NCI-H1105 (cell line): ENCODE measurements around the gene G6PC3.
A peak's percentile ranks its signal among the peaks of the same experiment; 100 is the strongest.
"Not testable (repeated sequence)": the region's sequence is repeated elsewhere in the genome, so short reads cannot be mapped to it uniquely, and the experiment has no call there.

Source experiments
- DNase-seq: peaks from one replicate; lab custom pipeline; 2025; lab: John Stamatoyannopoulos, UW

Gene G6PC3

DNA sequence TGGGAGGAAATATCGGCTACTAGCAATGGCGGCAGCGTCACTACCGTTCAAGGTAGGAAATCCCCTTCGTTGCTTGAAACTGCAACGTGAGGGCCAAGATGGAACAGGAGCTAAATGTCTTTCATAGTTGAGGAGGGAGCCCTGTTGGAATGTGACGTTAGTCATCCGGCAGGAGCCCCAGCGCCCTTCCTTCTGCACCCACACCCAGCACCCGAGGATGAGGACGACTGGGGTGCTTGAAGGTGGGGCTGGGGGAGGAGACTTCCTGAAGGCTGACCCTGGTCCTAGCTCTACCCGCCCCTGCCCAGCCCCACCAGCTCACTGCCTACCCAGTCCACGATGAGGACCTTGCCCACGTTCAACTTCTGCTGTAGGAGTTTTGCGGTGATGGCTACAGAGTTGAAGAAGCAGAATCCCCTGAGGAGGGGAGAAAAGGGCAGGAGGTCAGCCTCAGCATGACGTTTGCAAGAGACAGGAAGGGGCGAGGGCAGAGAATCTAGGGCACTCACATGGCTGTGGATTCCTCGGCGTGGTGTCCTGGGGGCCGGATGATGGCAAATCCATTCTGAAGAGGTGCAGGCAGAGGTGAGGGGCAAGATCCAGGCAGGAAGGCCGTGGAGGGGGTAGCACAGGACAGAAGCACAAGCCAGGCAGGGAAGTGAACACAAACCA is 11.9 kb downstream of the G6PC3 start:
- no peak for DNase-seq

DNA sequence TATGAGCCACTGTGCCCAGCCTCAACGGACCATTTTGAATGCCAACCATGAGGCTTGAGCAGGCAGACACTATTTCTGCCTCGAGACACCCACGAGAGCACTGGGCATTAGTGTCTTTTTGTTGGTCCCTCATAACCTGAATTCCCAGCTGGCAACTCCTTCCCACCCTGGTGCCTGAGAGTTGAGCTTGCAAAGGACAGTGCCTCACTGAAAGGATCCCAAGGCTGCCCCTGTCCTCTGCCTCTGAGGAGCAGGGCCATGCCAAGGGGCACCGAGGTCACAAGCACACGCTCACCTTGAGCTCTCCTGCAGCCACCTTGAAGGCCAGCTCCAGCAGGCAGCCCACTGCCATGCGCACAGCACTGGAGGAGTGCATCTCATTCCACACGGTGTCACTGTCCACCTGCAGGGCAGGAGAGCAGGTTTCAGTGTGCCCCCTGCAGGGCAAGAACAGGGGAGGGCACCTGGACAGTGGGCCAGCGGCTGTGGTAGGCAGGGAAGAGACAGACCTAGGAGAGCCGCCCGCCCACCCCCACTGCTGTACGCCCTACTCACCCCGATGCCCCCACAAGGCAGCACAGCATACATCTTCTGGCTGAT is 12.8 kb downstream of the G6PC3 start:
- no peak for DNase-seq

DNA sequence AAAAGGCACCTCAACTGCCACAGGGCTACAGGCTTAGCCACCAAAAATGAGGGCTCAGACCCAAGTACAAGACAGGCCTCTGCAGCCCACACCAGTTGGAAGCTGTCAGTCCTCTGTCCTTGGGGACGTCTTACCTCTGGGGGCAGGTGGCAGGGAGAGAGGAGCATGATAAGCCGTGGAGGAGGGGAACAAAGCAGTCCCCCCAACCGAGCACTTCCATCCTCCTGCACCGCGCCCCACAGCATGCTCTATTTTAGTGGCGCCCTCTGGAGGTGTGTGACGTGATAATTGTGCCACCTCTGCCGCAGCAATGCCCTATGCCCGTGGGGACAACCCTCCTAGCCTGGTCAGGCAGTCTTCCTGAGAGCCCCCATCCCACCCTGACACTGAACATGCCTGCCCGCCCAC is 13.6 kb downstream of the G6PC3 start:
- DNase-seq = no peak

DNA sequence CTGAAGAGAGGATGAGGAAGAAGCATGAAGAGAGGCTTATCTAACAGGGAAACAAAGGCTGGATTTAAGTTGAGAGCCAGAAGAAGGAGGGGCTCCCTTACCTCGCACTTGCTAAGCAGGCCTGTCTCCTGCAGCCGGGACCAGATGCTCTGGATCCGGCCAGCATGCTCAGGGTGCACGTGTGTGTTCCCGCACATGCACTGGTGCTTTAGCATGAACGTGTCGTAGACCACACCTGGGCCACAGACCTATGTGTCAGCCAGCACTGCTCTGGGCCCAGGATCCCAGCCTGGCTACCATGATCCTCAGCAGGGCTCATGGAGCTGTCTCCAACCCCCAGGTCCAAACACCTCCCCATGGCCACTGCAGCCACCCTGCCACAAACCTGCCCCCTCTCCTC is 14.4 kb downstream of the G6PC3 start:
- DNase-seq = no peak

GRCh38 chr17:44085908-44086307 is 15.4 kb downstream of the G6PC3 start:
- DNase-seq = no peak

GRCh38 chr17:44086364-44087311 is 16.1 kb downstream of the G6PC3 start:
- no peak for DNase-seq

- no peak for DNase-seq
Measured at GRCh38 chr17:44087319-44087718, 16.8 kb downstream of the G6PC3 start.

- DNase-seq = no peak
Measured at GRCh38 chr17:44088254-44088653, 17.7 kb downstream of the G6PC3 start.

GRCh38 chr17:44091200-44091997 is 20.9 kb downstream of the G6PC3 start:
- no peak for DNase-seq

DNA sequence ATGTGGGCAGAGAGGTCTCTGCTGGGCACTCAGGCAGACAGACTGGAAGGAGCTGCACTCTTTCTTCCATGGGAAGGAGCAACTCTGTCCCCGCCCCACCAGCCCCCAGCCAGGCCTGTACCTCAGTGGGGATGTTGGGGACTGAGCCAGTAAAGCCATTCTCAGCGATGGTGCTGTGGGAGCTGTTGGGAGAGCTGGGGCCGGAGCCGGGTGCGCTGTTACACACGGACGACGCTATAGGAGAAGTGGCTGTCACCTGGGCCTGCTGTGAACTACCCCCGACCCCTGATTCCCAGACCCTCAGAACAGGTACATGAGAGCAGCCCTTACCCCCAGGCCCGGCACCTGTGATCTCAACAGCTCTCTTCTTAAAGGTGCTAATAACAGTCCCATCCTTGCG is 21.5 kb downstream of the G6PC3 start:
- no peak for DNase-seq

DNA sequence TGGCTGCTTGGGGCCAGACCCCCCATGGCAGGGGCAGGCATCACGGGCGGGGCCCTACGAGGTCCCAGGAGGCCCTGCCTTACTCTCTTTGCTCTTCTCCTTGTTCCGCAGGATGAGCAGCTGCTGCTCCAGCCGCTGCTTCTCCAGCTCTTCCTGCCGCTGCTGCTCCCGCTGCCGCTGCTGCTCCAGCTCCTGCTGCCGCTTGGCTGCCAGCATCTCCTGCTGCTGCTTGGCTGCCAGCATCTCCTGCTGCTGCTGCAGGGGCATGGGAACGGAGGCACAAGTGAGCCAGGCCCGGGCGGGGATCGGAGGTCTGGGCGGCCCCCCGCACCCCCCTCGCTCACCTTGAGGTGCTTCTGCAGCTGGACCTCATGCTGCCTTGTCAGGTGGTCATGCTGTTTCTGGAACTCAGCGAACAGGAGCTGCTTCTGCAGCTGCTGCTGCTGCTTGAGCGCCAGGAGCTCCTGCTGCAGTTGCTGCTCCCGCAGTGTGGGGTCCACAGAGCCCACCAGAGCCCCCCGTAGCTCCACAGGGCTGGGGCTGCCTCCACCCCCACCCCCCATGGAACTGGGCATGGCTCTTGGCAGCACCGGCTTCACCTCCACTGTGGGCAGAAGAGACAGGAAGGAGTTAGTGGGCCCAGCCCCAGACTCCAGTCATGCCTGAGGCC is 22.8 kb downstream of the G6PC3 start:
- no peak for DNase-seq

GRCh38 chr17:44094701-44095387 is 24.3 kb downstream of the G6PC3 start:
- no peak for DNase-seq

GRCh38 chr17:44095388-44095646 is 24.8 kb downstream of the G6PC3 start:
- no peak for DNase-seq

DNA sequence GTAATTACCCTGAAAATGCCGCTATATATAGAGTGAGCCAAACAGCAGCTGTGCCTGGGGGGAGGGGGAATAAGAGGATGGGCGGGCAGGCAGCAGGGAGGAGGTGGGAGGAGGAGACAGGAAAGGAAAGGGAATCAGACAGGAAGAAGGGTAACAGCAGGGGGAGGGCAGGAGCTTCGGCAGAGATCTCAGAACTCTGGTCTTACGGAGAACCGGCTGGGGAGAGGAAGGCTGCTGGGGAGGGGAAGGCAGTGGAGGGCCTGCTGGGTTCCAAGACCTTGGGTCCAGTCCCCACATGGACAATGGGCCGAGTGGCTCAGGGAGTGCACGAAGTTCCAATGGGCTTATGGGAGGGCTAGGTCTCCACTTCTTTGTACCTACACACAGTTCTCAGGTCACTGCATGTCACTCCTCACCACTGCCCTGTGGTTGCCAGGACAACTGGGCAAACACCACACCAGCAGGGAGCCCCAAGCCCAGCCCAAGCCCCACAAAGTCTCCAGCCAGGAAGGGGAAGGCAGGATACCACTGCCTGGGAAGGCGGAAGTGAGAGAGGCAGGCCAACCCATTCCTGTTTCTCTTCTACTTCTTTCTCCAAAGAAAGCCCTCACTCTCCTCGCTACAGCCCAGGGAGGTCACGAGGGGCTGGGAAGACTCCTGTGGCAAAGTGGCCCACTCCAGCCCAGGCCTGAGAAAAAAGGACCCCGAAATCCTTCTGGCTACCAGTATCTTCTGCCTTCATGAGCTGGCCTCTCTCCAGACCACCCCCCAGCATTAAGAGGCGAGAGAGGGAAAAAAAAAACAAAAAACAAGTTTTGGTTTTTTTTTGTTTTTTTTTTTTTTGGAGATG is 25.3 kb downstream of the G6PC3 start:
- peak; percentile 72 for DNase-seq

GRCh38 chr17:44097110-44097958 is 26.8 kb downstream of the G6PC3 start:
- no peak for DNase-seq

DNA sequence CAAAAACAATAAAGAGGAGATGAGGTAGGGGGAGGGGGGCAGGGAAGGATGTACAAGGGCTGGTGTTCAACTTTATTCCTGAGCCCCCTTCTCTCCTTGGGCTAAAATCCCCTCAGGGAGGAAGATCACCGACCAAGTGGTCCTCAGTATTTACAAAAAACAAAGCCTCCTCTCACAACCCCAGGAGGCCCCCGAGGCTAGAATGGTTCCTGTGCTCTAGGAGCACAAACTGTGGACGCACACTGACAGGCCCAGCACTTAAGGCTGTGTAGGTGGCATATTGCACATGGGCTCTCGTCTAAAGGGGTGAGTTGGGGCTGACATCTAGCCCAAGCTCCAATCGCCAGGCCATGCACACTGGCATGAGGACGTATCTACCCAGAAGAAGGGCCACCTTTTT is 31.3 kb downstream of the G6PC3 start:
- DNase-seq = not testable (repeated sequence)

DNA sequence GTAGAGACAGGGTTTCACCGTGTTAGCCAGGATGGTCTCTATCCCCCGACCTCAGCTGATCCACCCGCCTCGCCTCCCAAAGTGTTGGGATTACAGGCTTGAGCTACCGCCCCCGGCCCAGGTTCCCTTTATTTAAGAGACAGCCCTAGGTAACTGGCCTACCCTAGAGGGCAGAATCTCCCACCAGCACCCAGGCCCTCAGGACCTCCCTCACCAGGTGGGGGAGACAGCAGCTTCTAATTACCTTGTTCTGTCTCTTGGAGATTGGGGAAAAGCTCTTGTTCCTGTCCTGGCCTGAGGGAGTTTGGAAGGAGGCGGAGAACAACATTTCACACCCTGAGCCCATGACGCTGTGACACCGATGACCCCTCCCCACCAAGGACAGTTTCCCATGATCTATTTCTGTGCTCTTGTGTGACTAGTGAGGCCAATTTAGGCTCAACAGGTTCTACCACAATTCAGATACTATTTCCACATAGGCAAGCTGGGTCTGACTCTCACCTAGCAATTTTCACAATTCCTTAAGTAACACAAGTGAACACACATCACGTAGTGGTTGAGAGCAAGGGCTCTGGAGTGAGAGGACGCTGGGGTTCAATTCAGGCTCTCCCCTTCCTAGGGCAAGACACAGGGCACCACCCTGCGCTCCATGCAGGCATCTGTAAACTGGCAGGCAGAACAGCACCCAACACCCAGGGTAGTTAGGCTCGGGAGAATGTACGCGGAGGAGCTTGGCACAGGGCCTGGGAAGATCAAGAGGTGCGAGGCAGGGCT is 32.5 kb downstream of the G6PC3 start:
- DNase-seq = peak; percentile 19

- peak; percentile 27 for DNase-seq
Measured at GRCh38 chr17:44105483-44105882, 34.9 kb downstream of the G6PC3 start.

DNA sequence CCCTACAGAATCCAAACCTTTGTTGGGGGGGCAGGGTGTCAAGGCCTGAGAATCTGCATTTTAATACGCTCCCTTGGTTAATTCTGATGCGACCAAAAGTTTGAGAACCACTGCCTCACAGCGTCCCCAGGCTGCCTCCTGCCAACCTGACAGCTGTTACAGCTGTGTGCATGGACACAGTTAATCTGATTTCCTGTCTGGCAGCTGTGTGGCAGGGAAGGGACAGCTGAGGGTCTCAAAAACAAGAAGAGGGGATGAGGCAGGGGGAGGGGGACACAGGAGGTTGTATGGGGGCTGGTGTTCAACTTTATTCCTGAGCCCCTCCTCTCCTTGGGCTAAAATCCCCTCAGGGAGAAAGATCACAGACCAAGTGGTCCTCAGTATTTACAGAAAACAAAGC is 35.4 kb downstream of the G6PC3 start:
- no peak for DNase-seq
